Spleen (tissue), 11 donors: ENCODE data around the gene ZFYVE28. TPM values are rescaled to one million over a fixed set of nuclear protein-coding genes. Genes with fewer than 3 reads are reported as not detected.

Experiments used
- DNase-seq: peaks from one replicate; pipeline ENCODE4 v3.0.0-alpha.2; 2020
- H3K27ac ChIP-seq, 8 donors: fragments of 200-600 bp; sonication (generic) in 7 of 8; 1 replicate in 4 of 8; 2 replicates in 4 of 8; pipeline versions ENCODE4 v1.5.0 to v1.8.0; 2016 to 2021; ENCODE audit warnings: inconsistent platforms in 4 of 8, mild to moderate bottlenecking in 4 of 8, moderate library complexity in 1 of 8
- H3K27me3 ChIP-seq, 7 donors: fragments of 200-600 bp; sonication (generic) in 6 of 7; replicated peaks in 1 of 7; 1 replicate in 4 of 7; 2 replicates in 3 of 7; pipeline versions ENCODE4 v1.5.0 to v1.8.0; 2016 to 2021; ENCODE audit warnings: inconsistent platforms in 3 of 7, mild to moderate bottlenecking in 1 of 7
- H3K36me3 ChIP-seq, 6 donors: fragments of 200-600 bp; sonication (generic) in 5 of 6; 1 replicate in 4 of 6; 2 replicates in 2 of 6; pipeline versions ENCODE4 v1.5.0 to v1.8.0; 2016 to 2021; ENCODE audit warnings: inconsistent platforms in 2 of 6
- H3K4me1 ChIP-seq, 6 donors: fragments of 200-600 bp; sonication (generic) in 5 of 6; 1 replicate in 3 of 6; 2 replicates in 3 of 6; pipeline versions ENCODE4 v1.5.0 to v1.8.0; 2016 to 2021; ENCODE audit warnings: inconsistent platforms in 3 of 6
- H3K4me3 ChIP-seq, 8 donors: fragments of 200-600 bp; sonication (generic) in 7 of 8; 1 replicate in 4 of 8; 2 replicates in 4 of 8; pipeline versions ENCODE4 v1.5.0 to v1.8.0; 2016 to 2021; ENCODE audit warnings: inconsistent platforms in 4 of 8, mild to moderate bottlenecking in 4 of 8, moderate library complexity in 2 of 8
- H3K9me3 ChIP-seq, 8 donors: fragments of 200-600 bp; sonication (generic) in 7 of 8; 1 replicate in 4 of 8; 2 replicates in 4 of 8; pipeline versions ENCODE4 v1.5.0 to v1.8.0; 2016 to 2021; ENCODE audit warnings: inconsistent platforms in 4 of 8
- POLR2A ChIP-seq, 3 donors: fragments of 450-650 bp; IDR thresholded peaks; one replicate each; pipeline ENCODE4 v1.5.1; 2017; ENCODE audit warnings: antibody characterized with exemption in 3 of 3, mild to moderate bottlenecking in 1 of 3
- POLR2AphosphoS5 ChIP-seq, 3 donors: sonication (generic); formaldehyde crosslinking; IDR thresholded peaks; one replicate each; pipeline ENCODE4 v1.5.1; 2017; ENCODE audit warnings: antibody characterized with exemption in 3 of 3
- WGBS, 5 donors: extraction: QIAGEN DNeasy Blood & Tissue Kit in 3 of 5; methylation state at CpG; one replicate each; pipeline versions ENCODE4 v1.1.5 to v1.1.7; 2013 to 2018; 5-methylcytosine and 5-hydroxymethylcytosine counted together
- intact Hi-C: fragments of 100-400 bp; cut with DNase I; formaldehyde crosslinking; loops from one replicate; pipeline ENCODE4 v1.15.0; 2023; ENCODE audit warnings: low total_unique reads
- polyA plus RNA-seq, 3 donors: library from polyadenylated mRNA; stranded (reverse); fragments of 200-250 nt; gene quantifications; one replicate each; pipeline ENCODE4 v1.2.1, GENCODE V29; 2013
- total RNA-seq, 7 donors: library from RNA; depleted of rRNA in 3 of 7; stranded (reverse); fragments of >200 nt in 3 of 7; fragmentation: NEBNext Ultra II Directional in 4 of 7; extraction: Animal tissue kit (Norgen Biotek cat#: 25700) in 4 of 7; gene quantifications; one replicate each; pipeline versions ENCODE4 v1.1.0 to v1.2.1, GENCODE V29; 2016 to 2021
- TF ChIP-seq, protein P1 (sequence below), 11 experiments: fragments of 200-600 bp in 7 of 11; fragments of 450-650 bp in 4 of 11; sonication (generic) in 4 of 11; IDR thresholded peaks in 8 of 11; conservative IDR thresholded peaks in 3 of 11; 1 replicate in 7 of 11; 2 replicates in 4 of 11; pipeline versions ENCODE4 v1.4.0 to v1.8.0; 2016 to 2021; ENCODE audit warnings: antibody characterized with exemption in 11 of 11, inconsistent platforms in 4 of 11, mild to moderate bottlenecking in 1 of 11
- donor health status: healthy with polysubstance abuse.
- donor health status: DM: no; HTN: no; CAD: no; lungs with moderate emphysema.
- donor health status: DM: no; HTN: no; CAD: no.
- donor health status: Bipolar disorder and iron deficiency.
- donor health status: healthy.
- donor health status: DM: no; HTN: no; CAD: no.
- donor health status: DM: yes; HTN: yes; CAD: no.

ZFYVE28 gene
- total and polyA plus RNA-seq, 10 donors: 2.7 to 31.3 (median 12.6) TPM

DNA sequence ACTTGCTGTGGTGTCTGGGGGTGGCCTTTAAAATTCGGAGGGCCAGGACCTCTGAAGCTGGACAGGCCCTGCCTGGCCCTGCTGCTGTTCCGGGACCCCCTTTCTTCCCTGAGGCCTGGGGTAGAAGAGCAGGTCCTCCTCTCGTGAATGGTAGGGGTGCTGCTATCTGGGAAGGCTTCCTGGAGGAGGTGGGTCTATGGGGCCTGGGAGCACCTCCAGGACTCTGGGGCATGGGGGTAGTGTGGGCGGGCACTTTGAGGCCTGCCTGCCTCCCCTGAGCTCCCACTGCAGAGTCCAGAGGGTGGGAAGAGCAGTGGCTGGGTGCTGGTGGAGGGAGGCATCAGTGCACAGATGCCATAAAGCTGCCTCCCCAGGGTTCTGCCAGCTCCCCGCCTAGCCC is 151.6 kb downstream of the ZFYVE28 start:
- TF ChIP-seq, protein P1, sequence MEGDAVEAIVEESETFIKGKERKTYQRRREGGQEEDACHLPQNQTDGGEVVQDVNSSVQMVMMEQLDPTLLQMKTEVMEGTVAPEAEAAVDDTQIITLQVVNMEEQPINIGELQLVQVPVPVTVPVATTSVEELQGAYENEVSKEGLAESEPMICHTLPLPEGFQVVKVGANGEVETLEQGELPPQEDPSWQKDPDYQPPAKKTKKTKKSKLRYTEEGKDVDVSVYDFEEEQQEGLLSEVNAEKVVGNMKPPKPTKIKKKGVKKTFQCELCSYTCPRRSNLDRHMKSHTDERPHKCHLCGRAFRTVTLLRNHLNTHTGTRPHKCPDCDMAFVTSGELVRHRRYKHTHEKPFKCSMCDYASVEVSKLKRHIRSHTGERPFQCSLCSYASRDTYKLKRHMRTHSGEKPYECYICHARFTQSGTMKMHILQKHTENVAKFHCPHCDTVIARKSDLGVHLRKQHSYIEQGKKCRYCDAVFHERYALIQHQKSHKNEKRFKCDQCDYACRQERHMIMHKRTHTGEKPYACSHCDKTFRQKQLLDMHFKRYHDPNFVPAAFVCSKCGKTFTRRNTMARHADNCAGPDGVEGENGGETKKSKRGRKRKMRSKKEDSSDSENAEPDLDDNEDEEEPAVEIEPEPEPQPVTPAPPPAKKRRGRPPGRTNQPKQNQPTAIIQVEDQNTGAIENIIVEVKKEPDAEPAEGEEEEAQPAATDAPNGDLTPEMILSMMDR (IDR thresholded peaks at IDR 0.05 in 8 of 11, conservative IDR thresholded peaks at IDR 0.05 in 3 of 11): no peak
- TF ChIP-seq POLR2A (IDR thresholded peaks at IDR 0.05) (no peak), POLR2AphosphoS5 (IDR thresholded peaks at IDR 0.05) (no peak)
- WGBS, 5 donors: 77 to 90% (median 84%) methylated on average over 3 to 5 of the region's 5 CpGs
- DNase-seq: no peak
- Histone ChIP-seq H3K4me1 (peaks cover 6 to 41% (median 24%) of the 10 kb centered on the region in 6 donors), H3K4me3 (no peak overlapping the region), H3K27me3 (no peaks in the 10 kb centered on the region), H3K36me3 (peaks cover 0 to 20% (median 0%) of the 10 kb centered on the region in 6 donors), H3K27ac (no peak overlapping the region), H3K9me3 (no peaks in the 10 kb centered on the region)
- intact Hi-C loops: loop anchor here (10.0 kb wide), 1 partner anchor 148 kb away; the partner anchor contains the start of genes CFAP99 and ZFYVE28

DNA sequence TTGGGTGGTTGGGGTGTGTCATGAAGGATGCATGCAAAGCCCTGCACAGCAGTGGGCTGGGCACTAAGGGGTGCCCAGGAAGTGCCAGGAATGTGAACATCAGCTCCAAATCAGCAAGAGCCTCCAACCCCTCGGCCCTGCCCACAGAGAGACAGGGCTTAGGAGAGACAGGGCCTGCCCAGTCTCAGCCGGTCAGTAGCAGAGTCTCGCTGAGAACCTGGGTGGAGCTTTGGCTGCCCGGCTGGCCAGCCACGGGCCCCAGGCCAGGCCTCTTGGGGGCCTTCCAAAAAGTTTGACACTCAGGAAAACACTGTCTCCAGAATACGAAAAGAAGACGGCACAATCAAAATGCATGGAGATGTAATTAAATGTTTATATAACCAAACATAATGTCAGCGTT is 152.3 kb downstream of the ZFYVE28 start:
- WGBS, 5 donors: 60 to 89% (median 74%) methylated on average over 8 of the region's 8 CpGs

DNA sequence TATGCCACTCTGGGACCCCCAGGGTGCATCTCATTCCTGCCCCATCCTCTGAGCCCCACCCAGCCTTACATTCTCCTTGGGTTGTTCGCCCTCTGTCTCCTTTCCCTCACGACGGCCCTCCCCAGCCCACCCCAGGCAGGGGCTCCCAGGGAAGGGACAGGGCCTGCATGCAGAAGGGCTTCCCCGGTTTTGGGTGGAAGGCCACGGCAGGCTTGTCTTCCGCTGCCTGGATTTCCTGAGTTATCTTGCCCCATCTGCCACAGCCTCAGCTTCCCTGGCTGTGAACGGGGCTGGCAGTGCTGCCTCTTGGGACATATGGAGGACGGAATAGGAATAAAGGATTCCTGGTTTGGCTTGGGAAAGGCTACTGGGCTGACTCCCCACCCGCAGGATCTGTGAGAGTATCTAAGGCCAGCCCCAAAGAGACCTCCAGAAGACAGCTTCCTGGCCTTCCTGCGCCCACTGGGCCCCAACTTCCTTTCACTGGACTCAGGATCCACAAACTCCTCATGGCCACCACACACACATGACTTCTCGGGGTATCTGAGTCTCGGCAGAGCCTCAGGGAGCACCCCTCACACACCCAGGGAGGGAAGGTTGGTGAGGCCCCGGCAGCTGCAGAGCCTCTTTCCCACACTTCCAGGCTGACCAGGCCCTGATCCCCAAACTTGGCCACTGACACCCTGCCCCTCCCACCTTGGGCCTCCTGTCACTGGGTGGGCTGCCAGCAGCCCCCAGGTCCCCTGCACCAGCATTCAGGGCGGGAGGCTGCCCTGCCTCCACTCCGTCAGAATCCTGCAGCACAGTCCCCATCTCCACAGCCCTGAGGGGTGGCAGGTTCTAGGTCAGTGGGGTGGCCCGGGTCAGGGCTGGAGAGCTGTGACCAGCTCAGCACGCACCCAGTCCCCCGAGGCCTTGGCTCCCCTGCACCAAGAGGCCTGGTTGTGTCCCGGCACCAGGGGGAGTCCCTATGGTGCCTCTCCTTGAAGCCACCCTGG is 153.0 kb downstream of the ZFYVE28 start:
- TF ChIP-seq POLR2A (IDR thresholded peaks at IDR 0.05) (no peak), POLR2AphosphoS5 (IDR thresholded peaks at IDR 0.05) (no peak)
- TF ChIP-seq, protein P1 (IDR thresholded peaks at IDR 0.05 in 8 of 11, conservative IDR thresholded peaks at IDR 0.05 in 3 of 11): no peak
- Histone ChIP-seq H3K9me3 (no peaks in the 10 kb centered on the region), H3K27me3 (no peaks in the 10 kb centered on the region), H3K27ac (peak overlapping the region in 6 of 8 donors; percentile 15 to 51 (median 26)), H3K4me3 (no peak overlapping the region), H3K4me1 (peaks cover 11 to 49% (median 31%) of the 10 kb centered on the region in 6 donors), H3K36me3 (peaks cover 0 to 5% (median 0%) of the 10 kb centered on the region in 6 donors)
- peak; percentile 76 for DNase-seq
- WGBS, 5 donors: 79 to 88% (median 87%) methylated on average over 17 to 19 of the region's 19 CpGs
- intact Hi-C loops: loop anchor here (10.0 kb wide), 1 partner anchor 149 kb away; the partner anchor contains the start of genes CFAP99 and ZFYVE28

More for the DNA sequence above, 152.3 kb downstream of the ZFYVE28 start:
- Histone ChIP-seq H3K27me3 (no peaks in the 10 kb centered on the region), H3K4me1 (peaks cover 6 to 41% (median 24%) of the 10 kb centered on the region in 6 donors), H3K27ac (peak overlapping the region in 6 of 8 donors; percentile 15 to 51 (median 26)), H3K9me3 (no peaks in the 10 kb centered on the region), H3K36me3 (peaks cover 0 to 13% (median 0%) of the 10 kb centered on the region in 6 donors), H3K4me3 (no peak overlapping the region)
- intact Hi-C loops: loop anchor here (10.0 kb wide), 1 partner anchor 149 kb away; the partner anchor contains the start of genes CFAP99 and ZFYVE28
- DNase-seq: no peak
- TF ChIP-seq POLR2AphosphoS5 (IDR thresholded peaks at IDR 0.05) (no peak), POLR2A (IDR thresholded peaks at IDR 0.05) (no peak)
- TF ChIP-seq, protein P1 (IDR thresholded peaks at IDR 0.05 in 8 of 11, conservative IDR thresholded peaks at IDR 0.05 in 3 of 11): no peak
